SU-DHL-6 (cell line): ENCODE data around the gene LAT.

ENCODE experiments used
- EZH2phosphoT487 ChIP-seq: fragments of 200-600 bp; sonication (generic), shearing (Covaris generic); conservative IDR thresholded peaks from 2 replicates; pipeline ENCODE4 v1.6.1; 2018; ENCODE audit warnings: mild to moderate bottlenecking, antibody characterized with exemption, low read length, moderate library complexity, mixed read lengths
- TF ChIP-seq, protein P1 (sequence below): fragments of 200-600 bp; sonication (generic); IDR thresholded peaks from one replicate; pipeline ENCODE4 v1.5.1; 2017; ENCODE audit warnings: antibody characterized with exemption, mild to moderate bottlenecking, low read length, moderate library complexity; ENCODE audit not compliant: insufficient read depth, poor library complexity, severe bottlenecking

DNA sequence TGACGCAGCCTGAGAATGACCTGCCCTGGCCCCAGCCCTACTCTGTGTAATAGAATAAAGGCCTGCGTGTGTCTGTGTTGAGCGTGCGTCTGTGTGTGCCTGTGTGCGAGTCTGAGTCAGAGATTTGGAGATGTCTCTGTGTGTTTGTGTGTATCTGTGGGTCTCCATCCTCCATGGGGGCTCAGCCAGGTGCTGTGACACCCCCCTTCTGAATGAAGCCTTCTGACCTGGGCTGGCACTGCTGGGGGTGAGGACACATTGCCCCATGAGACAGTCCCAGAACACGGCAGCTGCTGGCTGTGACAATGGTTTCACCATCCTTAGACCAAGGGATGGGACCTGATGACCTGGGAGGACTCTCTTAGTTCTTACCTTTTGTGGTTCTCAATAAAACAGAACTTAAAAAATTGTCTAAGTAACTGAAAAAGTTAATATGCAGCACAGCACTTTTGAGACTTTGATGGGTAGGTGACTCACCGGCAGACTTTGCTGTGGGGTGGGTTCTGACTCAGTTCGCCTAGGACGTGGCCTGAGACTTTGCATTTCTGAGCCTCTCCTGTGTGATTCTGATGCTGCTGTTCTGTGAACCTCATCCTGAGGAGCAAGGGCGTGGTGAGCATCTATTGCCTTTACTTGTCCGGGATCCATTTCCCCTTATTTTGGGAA lies 5.7 kb downstream of the LAT start:
- TF ChIP-seq, protein P1, sequence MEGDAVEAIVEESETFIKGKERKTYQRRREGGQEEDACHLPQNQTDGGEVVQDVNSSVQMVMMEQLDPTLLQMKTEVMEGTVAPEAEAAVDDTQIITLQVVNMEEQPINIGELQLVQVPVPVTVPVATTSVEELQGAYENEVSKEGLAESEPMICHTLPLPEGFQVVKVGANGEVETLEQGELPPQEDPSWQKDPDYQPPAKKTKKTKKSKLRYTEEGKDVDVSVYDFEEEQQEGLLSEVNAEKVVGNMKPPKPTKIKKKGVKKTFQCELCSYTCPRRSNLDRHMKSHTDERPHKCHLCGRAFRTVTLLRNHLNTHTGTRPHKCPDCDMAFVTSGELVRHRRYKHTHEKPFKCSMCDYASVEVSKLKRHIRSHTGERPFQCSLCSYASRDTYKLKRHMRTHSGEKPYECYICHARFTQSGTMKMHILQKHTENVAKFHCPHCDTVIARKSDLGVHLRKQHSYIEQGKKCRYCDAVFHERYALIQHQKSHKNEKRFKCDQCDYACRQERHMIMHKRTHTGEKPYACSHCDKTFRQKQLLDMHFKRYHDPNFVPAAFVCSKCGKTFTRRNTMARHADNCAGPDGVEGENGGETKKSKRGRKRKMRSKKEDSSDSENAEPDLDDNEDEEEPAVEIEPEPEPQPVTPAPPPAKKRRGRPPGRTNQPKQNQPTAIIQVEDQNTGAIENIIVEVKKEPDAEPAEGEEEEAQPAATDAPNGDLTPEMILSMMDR = no peak
- TF ChIP-seq EZH2phosphoT487 = no peak
